GM21528 (cell line): ENCODE data around the gene REPIN1.
A peak's percentile ranks its signal among the peaks of the same experiment; 100 is the strongest.

Experiments
- ATAC-seq: cut with Tn5 transposase; IDR thresholded peaks from one replicate; pipeline ENCODE4 v1.9.1; 2021; ENCODE audit warnings: mild to moderate bottlenecking, moderate library complexity; ENCODE audit not compliant: unreplicated experiment, low FRiP score

Gene REPIN1

GRCh38 chr7:150420242-150420641 is 51.6 kb downstream of the REPIN1 start:
- no peak for ATAC-seq

DNA sequence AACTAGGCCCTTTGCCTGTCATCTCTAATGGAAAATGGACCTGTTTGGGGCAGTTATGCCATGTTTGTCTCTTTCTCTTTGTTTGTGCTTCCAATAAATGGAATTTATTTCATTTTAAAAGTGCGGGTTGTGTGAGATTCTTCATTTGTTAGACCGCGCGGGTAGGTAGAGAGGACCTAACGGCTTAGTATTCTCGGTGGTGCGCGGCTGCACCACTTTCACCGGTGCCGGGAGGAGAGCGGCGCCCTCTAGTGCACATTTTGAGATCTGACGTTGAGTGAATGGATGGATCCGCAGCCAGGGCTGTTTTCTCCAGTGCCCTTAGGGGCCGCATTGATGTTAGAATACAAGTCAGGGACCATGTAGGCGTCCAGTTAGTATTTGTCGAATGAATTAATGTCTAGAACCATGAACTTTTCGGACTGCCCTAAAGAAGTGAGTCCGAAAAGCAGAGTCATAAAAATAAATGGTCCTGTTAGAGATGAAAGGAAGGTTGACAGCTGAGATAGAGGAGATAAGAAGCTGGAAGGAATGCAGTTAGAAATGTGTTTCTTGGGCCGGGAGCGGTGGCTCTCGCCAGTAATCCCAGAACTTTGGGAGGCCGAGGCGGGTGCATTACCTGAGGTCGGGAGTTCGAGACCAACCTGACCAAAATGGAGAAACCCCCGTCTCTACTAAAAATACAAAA is 52.5 kb downstream of the REPIN1 start:
- peak; percentile 91 for ATAC-seq

DNA sequence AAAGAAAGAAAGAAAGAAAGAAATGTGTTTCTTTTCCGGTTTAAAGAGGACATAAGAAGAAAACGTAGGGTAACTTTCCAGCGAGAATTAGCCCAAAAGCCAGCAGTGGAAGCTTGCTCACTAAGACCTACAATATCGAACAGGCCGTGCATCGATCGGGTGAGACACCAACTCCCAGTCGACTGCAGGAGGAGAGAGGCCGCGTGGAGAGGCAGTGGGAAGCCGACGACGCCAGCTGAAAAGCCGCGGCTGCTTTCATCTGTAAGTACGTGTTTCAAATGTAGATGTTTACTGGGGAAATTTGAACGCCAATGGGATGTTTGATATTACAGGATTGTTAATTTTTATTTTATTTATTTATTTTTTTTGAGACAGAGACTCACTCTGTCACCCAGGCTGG is 53.2 kb downstream of the REPIN1 start:
- no peak for ATAC-seq
